Glutamatergic neuron (in vitro differentiated cells): ENCODE measurements around the gene TXNIP. TPM values are rescaled to one million over a fixed set of nuclear protein-coding genes. Genes with fewer than 3 reads are reported as not detected.
A peak's percentile ranks its signal among the peaks of the same experiment; 100 is the strongest.

Experiments used
- DNase-seq: peaks from one replicate; pipeline ENCODE4 v3.0.0; 2022
- H3K27ac Mint-ChIP-seq: one replicate; pipeline ENCODE4 v1.8.0; 2020; ENCODE audit warnings: mild to moderate bottlenecking, mixed read lengths, inconsistent platforms; ENCODE audit not compliant: unreplicated experiment
- H3K27me3 Mint-ChIP-seq: one replicate; pipeline ENCODE4 v1.8.0; 2020; ENCODE audit warnings: mild to moderate bottlenecking, moderate library complexity, mixed read lengths, inconsistent platforms; ENCODE audit not compliant: unreplicated experiment
- H3K36me3 Mint-ChIP-seq: one replicate; pipeline ENCODE4 v1.8.0; 2020; ENCODE audit warnings: mild to moderate bottlenecking, mixed read lengths, inconsistent platforms; ENCODE audit not compliant: unreplicated experiment
- H3K4me1 Mint-ChIP-seq: one replicate; pipeline ENCODE4 v1.8.0; 2020; ENCODE audit warnings: mild to moderate bottlenecking, low read depth, mixed read lengths, inconsistent platforms; ENCODE audit not compliant: unreplicated experiment
- H3K4me3 Mint-ChIP-seq: one replicate; pipeline ENCODE4 v1.8.0; 2020; ENCODE audit warnings: mild to moderate bottlenecking, mixed read lengths, inconsistent platforms; ENCODE audit not compliant: unreplicated experiment
- H3K9me3 Mint-ChIP-seq: one replicate; pipeline ENCODE4 v1.8.0; 2020; ENCODE audit warnings: mild to moderate bottlenecking, moderate library complexity, mixed read lengths, inconsistent platforms; ENCODE audit not compliant: unreplicated experiment
- CTCF ChIP-seq: fragments of 200-600 bp; sonication (generic); IDR thresholded peaks from one replicate; pipeline ENCODE4 v1.5.0; 2021; ENCODE audit not compliant: partially characterized antibody, unreplicated experiment
- total RNA-seq: library from RNA; stranded (reverse); fragmentation: NEBNext Ultra II Directional; extraction: Animal tissue kit (Norgen Biotek cat#: 25700); gene quantifications from one replicate; pipeline ENCODE4 v1.2.1, GENCODE V29; 2021; ENCODE audit not compliant: unreplicated experiment

The TXNIP gene
- total RNA-seq, 1 donor from 2014 or later, result 126 TPM

GRCh38 chr1:146019231-146020057, 23.1 kb upstream of the TXNIP start:
- no peak for TF ChIP-seq CTCF
- Mint-ChIP-seq H3K36me3 (peaks cover 12% of the 10 kb centered on the region), H3K9me3 (no peaks in the 10 kb centered on the region), H3K4me3 (peak overlapping the region; percentile 58), H3K4me1 (no peaks in the 10 kb centered on the region), H3K27ac (no peak overlapping the region), H3K27me3 (peaks cover 9% of the 10 kb centered on the region)
- DNase-seq, result peak; percentile 28

- TF ChIP-seq CTCF, result no peak
- Mint-ChIP-seq H3K27ac (no peak overlapping the region), H3K4me1 (no peaks in the 10 kb centered on the region), H3K27me3 (peaks cover 9% of the 10 kb centered on the region), H3K36me3 (peaks cover 12% of the 10 kb centered on the region), H3K9me3 (no peaks in the 10 kb centered on the region), H3K4me3 (no peak overlapping the region)
- no peak for DNase-seq
Observed at GRCh38 chr1:146016891-146017290, 20.5 kb upstream of the TXNIP start.

GRCh38 chr1:146013559-146013922, 17.2 kb upstream of the TXNIP start:
- H3K9me3 Mint-ChIP-seq, result no peaks in the 10 kb centered on the region
- no peak for DNase-seq
- no peak overlapping the region for H3K4me3 Mint-ChIP-seq
- H3K27ac Mint-ChIP-seq, result no peak overlapping the region
- H3K27me3 Mint-ChIP-seq, result peaks cover 2% of the 10 kb centered on the region
- no peak for TF ChIP-seq CTCF
- no peaks in the 10 kb centered on the region for H3K4me1 Mint-ChIP-seq
- H3K36me3 Mint-ChIP-seq, result peaks cover 2% of the 10 kb centered on the region

- DNase-seq, result no peak
- no peaks in the 10 kb centered on the region for H3K36me3 Mint-ChIP-seq
Observed at GRCh38 chr1:146012703-146013558, 16.6 kb upstream of the TXNIP start.

More at GRCh38 chr1:146012703-146013558, 16.6 kb upstream of the TXNIP start:
- Mint-ChIP-seq H3K27ac (no peak overlapping the region), H3K4me1 (no peaks in the 10 kb centered on the region), H3K27me3 (peaks cover 2% of the 10 kb centered on the region), H3K4me3 (no peak overlapping the region), H3K9me3 (no peaks in the 10 kb centered on the region)
- TF ChIP-seq CTCF, result peak; percentile 11
